Measurements from ENCODE around the gene PMS1. TPM values are rescaled to one million over a fixed set of nuclear protein-coding genes. Genes with fewer than 3 reads are reported as not detected.
"Not testable (repeated sequence)": the region's sequence is repeated elsewhere in the genome, so short reads cannot be mapped to it uniquely, and the experiment has no call there.

PMS1 gene
- total RNA-seq, 2 donors from 2014 or later, result 35.2 to 38.3 TPM

- DNase-seq (ENCODE audit: low spot score in 2 of 2) (no peak), ATAC-seq (no peak)
- peaks cover 6 to 10% of the 10 kb centered on the region in 2 donors for H3K9me3 Mint-ChIP-seq
- H3K36me3 Mint-ChIP-seq, result peaks cover 24 to 48% of the 10 kb centered on the region in 2 donors
- peak overlapping the region; percentile 53 to 59 for H3K27ac Mint-ChIP-seq
Observed at GRCh38 chr2:189876271-189876670, 92.0 kb downstream of the PMS1 start.

GRCh38 chr2:189879716-189880081 is 95.4 kb downstream of the PMS1 start:
- no peak for ATAC-seq
- no peak for DNase-seq (ENCODE audit: low spot score in 2 of 2)
- H3K27ac Mint-ChIP-seq, result no peak overlapping the region
- H3K36me3 Mint-ChIP-seq, result peaks cover 20 to 32% of the 10 kb centered on the region in 2 donors
- H3K9me3 Mint-ChIP-seq, result peaks cover 6 to 10% of the 10 kb centered on the region in 2 donors

GRCh38 chr2:189880429-189880828 is 96.2 kb downstream of the PMS1 start:
- ATAC-seq, result no peak
- no peak for DNase-seq (ENCODE audit: low spot score in 2 of 2)
- Mint-ChIP-seq H3K9me3 (peaks cover 0 to 6% of the 10 kb centered on the region in 2 donors), H3K36me3 (peaks cover 13 to 24% of the 10 kb centered on the region in 2 donors), H3K27ac (no peak overlapping the region)

- no peak overlapping the region for H3K27ac Mint-ChIP-seq
- H3K36me3 Mint-ChIP-seq, result peaks cover 11 to 19% of the 10 kb centered on the region in 2 donors
- peaks cover 0 to 5% of the 10 kb centered on the region in 2 donors for H3K9me3 Mint-ChIP-seq
- ATAC-seq (no peak), DNase-seq (ENCODE audit: low spot score in 2 of 2) (no peak)
Observed at GRCh38 chr2:189880832-189881492, 96.7 kb downstream of the PMS1 start.

- no peak for DNase-seq (ENCODE audit: low spot score in 2 of 2)
- H3K9me3 Mint-ChIP-seq, result no peaks in the 10 kb centered on the region
- peaks cover 0 to 6% of the 10 kb centered on the region in 2 donors for H3K36me3 Mint-ChIP-seq
- no peak for ATAC-seq
- H3K27ac Mint-ChIP-seq, result no peak overlapping the region
Observed at GRCh38 chr2:189885368-189885767, 101.1 kb downstream of the PMS1 start.

- H3K9me3 Mint-ChIP-seq; ATAC-seq; H3K36me3 Mint-ChIP-seq; H3K27ac Mint-ChIP-seq; DNase-seq (ENCODE audit: low spot score in 2 of 2): not testable (repeated sequence)
Observed at GRCh38 chr2:189892546-189893294, 108.5 kb downstream of the PMS1 start.

GRCh38 chr2:189896809-189897208 is 112.6 kb downstream of the PMS1 start:
- no peak for ATAC-seq

GRCh38 chr2:189899101-189899500 is 114.9 kb downstream of the PMS1 start:
- H3K27ac Mint-ChIP-seq, result no peak overlapping the region
- no peaks in the 10 kb centered on the region for H3K36me3 Mint-ChIP-seq
- no peaks in the 10 kb centered on the region for H3K9me3 Mint-ChIP-seq
- DNase-seq (ENCODE audit: low spot score in 2 of 2), result no peak
- ATAC-seq, result no peak

More at GRCh38 chr2:189896809-189897208, 112.6 kb downstream of the PMS1 start:
- no peak for DNase-seq (ENCODE audit: low spot score in 2 of 2)
- H3K36me3 Mint-ChIP-seq, result no peaks in the 10 kb centered on the region
- no peak overlapping the region for H3K27ac Mint-ChIP-seq
- no peaks in the 10 kb centered on the region for H3K9me3 Mint-ChIP-seq

- DNase-seq (ENCODE audit: low spot score in 2 of 2) (no peak), ATAC-seq (no peak)
- H3K9me3 Mint-ChIP-seq, result no peaks in the 10 kb centered on the region
- no peaks in the 10 kb centered on the region for H3K36me3 Mint-ChIP-seq
- no peak overlapping the region for H3K27ac Mint-ChIP-seq
Observed at GRCh38 chr2:189900726-189901125, 116.5 kb downstream of the PMS1 start.

- DNase-seq (ENCODE audit: low spot score in 2 of 2) (no peak), ATAC-seq (no peak)
- no peak overlapping the region for H3K27ac Mint-ChIP-seq
- no peaks in the 10 kb centered on the region for H3K9me3 Mint-ChIP-seq
- H3K36me3 Mint-ChIP-seq, result no peaks in the 10 kb centered on the region
Observed at GRCh38 chr2:189901664-189902063, 117.4 kb downstream of the PMS1 start.

- Mint-ChIP-seq H3K9me3 (no peaks in the 10 kb centered on the region), H3K36me3 (no peaks in the 10 kb centered on the region), H3K27ac (no peak overlapping the region)
- DNase-seq (ENCODE audit: low spot score in 2 of 2) (no peak), ATAC-seq (no peak)
Observed at GRCh38 chr2:189913821-189914220, 129.6 kb downstream of the PMS1 start.

- no peaks in the 10 kb centered on the region for H3K36me3 Mint-ChIP-seq
- ATAC-seq (no peak), DNase-seq (ENCODE audit: low spot score in 2 of 2) (no peak)
- H3K9me3 Mint-ChIP-seq, result no peaks in the 10 kb centered on the region
- H3K27ac Mint-ChIP-seq, result no peak overlapping the region
Observed at GRCh38 chr2:189916651-189917050, 132.4 kb downstream of the PMS1 start.

Other genes starting within 250 kb of the PMS1 start
- gene SLC40A1, start 203.7 kb upstream of the PMS1 start, total RNA-seq, result 1 to 10 TPM; 1.6 to 4.6 TPM
- 10 to 100 TPM; 46.2 to 59.0 TPM for gene ASNSD1, start 123.0 kb upstream of the PMS1 start, total RNA-seq
- gene ANKAR, start 109.8 kb upstream of the PMS1 start, total RNA-seq, result 1 to 10 TPM; 2.6 to 2.9 TPM
- 10 to 100 TPM in 1 of 2 donors, 1 to 10 TPM in 1; 8.9 to 11.8 TPM for gene OSGEPL1, start 21.7 kb upstream of the PMS1 start, total RNA-seq
- 10 to 100 TPM; 58.9 to 59.5 TPM for gene ORMDL1, start 111 bp upstream of the PMS1 start, total RNA-seq